OCI-LY7 (cell line): ENCODE results near the gene SLC19A1. TPM values are rescaled to one million over a fixed set of nuclear protein-coding genes. Genes with fewer than 3 reads are reported as not detected.

Experiments
- BruUV-seq: library from RNA; stranded (reverse); fragments of 400-500 nt; replicated peaks from 2 replicates; lab custom pipeline; 2021; lab: Mats Ljungman, UMichigan
- CTCF ChIA-PET: fragments of 300-600 bp; sonication (Branson Sonifier 250); formaldehyde crosslinking; loops from one replicate; lab custom pipeline; 2022; ENCODE audit warnings: antibody characterized with exemption; ENCODE audit not compliant: unreplicated experiment; lab: Charles Lee
- POLR2A ChIA-PET: fragments of 300-600 bp; sonication (Branson Sonifier 250); formaldehyde crosslinking; loops from one replicate; lab custom pipeline; 2022; ENCODE audit warnings: antibody characterized with exemption; lab: Charles Lee
- DNase-seq: peaks from one replicate; pipeline ENCODE4 v3.0.0-alpha.2; 2015; ENCODE audit warnings: low spot score
- H2AFZ ChIP-seq: fragments of 200-600 bp; sonication (generic), shearing (Covaris generic); 2 replicates; pipeline ENCODE4 v1.6.1; 2014; ENCODE audit warnings: mild to moderate bottlenecking, antibody characterized with exemption, low read length, moderate library complexity
- H3K27ac ChIP-seq: fragments of 200-600 bp; sonication (generic); 2 replicates; pipeline ENCODE4 v1.5.1; 2014; ENCODE audit warnings: mixed run types, low read depth, mild to moderate bottlenecking, moderate library complexity, low read length, inconsistent platforms; ENCODE audit not compliant: poor library complexity, severe bottlenecking
- H3K36me3 ChIP-seq: fragments of 200-600 bp; sonication (generic); 2 replicates; pipeline ENCODE4 v1.6.1; 2014; ENCODE audit warnings: mild to moderate bottlenecking, antibody characterized with exemption, low read length, moderate library complexity, mixed read lengths; ENCODE audit not compliant: insufficient read depth
- H3K4me1 ChIP-seq: fragments of 200-600 bp; sonication (generic); 2 replicates; pipeline ENCODE4 v1.5.1; 2014; ENCODE audit warnings: mild to moderate bottlenecking, low read length; ENCODE audit not compliant: insufficient read depth, poor library complexity, severe bottlenecking
- H3K4me2 ChIP-seq: fragments of 200-600 bp; sonication (generic); 2 replicates; pipeline ENCODE4 v1.6.1; 2014; ENCODE audit warnings: mild to moderate bottlenecking, low read length
- H3K4me3 ChIP-seq: fragments of 200-600 bp; sonication (generic); 2 replicates; pipeline ENCODE4 v1.5.1; 2014; ENCODE audit warnings: mild to moderate bottlenecking, low read depth, low read length; ENCODE audit not compliant: poor library complexity, severe bottlenecking
- H3K79me2 ChIP-seq: fragments of 200-600 bp; sonication (generic); 2 replicates; pipeline ENCODE4 v1.6.1; 2016; ENCODE audit warnings: low read depth, mild to moderate bottlenecking, low read length, moderate library complexity, mixed read lengths; ENCODE audit not compliant: insufficient read depth
- H3K9me2 ChIP-seq: fragments of 200-600 bp; sonication (generic); 2 replicates; pipeline ENCODE4 v1.6.1; 2016; ENCODE audit warnings: mild to moderate bottlenecking, low read length, mixed read lengths; ENCODE audit not compliant: insufficient read depth
- H3K9me3 ChIP-seq: fragments of 200-600 bp; sonication (generic); 2 replicates; pipeline ENCODE4 v1.6.1; 2014; ENCODE audit warnings: mild to moderate bottlenecking, mixed run types, low read length, mixed read lengths
- H4K20me1 ChIP-seq: fragments of 200-600 bp; sonication (generic); 2 replicates; pipeline ENCODE4 v1.6.1; 2014; ENCODE audit warnings: mild to moderate bottlenecking, antibody characterized with exemption, low read length, moderate library complexity, mixed read lengths; ENCODE audit not compliant: insufficient read depth
- CTCF ChIP-seq: fragments of 200-600 bp; sonication (generic); conservative IDR thresholded peaks from 2 replicates; pipeline ENCODE4 v1.5.1; 2014; ENCODE audit warnings: mild to moderate bottlenecking, antibody characterized with exemption, low read length, moderate library complexity, mixed read lengths
- EZH2phosphoT487 ChIP-seq: fragments of 200-600 bp; sonication (generic); IDR thresholded peaks from 2 replicates; pipeline ENCODE4 v1.6.1; 2018; ENCODE audit warnings: low read depth, borderline replicate concordance, mild to moderate bottlenecking, mixed run types, antibody characterized with exemption, low read length, moderate library complexity, mixed read lengths
- intact Hi-C: fragments of 100-400 bp; cut with micrococcal nuclease; formaldehyde crosslinking; loops from one replicate; pipeline ENCODE4 v1.10.0; 2022; ENCODE audit not compliant: unreplicated experiment
- total RNA-seq, 2 experiments: library from RNA; depleted of rRNA in 1 of 2; stranded (reverse); fragments of >200 nt in 1 of 2; shearing (Covaris generic) in 1 of 2; gene quantifications; 2 replicates each; pipeline ENCODE4 v1.2.3, GENCODE V29; 2014 to 2022

Gene SLC19A1
- total RNA-seq, 2 experiments from 2014 or later: 17.9 to 41.2 TPM

GRCh38 chr21:45450423-45451090, 91.7 kb downstream of the SLC19A1 start:
- no peaks in the 10 kb centered on the region for H3K36me3 ChIP-seq
- H3K79me2 ChIP-seq: no peaks in the 10 kb centered on the region
- CTCF ChIA-PET: no interaction called here
- H2AFZ ChIP-seq: no peak overlapping the region
- no peaks in the 10 kb centered on the region for H3K9me2 ChIP-seq
- intact Hi-C loops: no loop called here
- no peaks in the 10 kb centered on the region for H4K20me1 ChIP-seq
- H3K9me3 ChIP-seq: peaks cover 15% of the 10 kb centered on the region
- H3K4me3 ChIP-seq: no peak overlapping the region
- no TSS peak for BruUV-seq
- no peak for DNase-seq
- TF ChIP-seq EZH2phosphoT487 (no peak), CTCF (no peak)
- no peak overlapping the region for H3K27ac ChIP-seq
- POLR2A ChIA-PET: no interaction called here
- no peak overlapping the region for H3K4me2 ChIP-seq
- H3K4me1 ChIP-seq: no peaks in the 10 kb centered on the region

- H3K79me2 ChIP-seq: no peaks in the 10 kb centered on the region
- no peak overlapping the region for H2AFZ ChIP-seq
- no peak overlapping the region for H3K4me2 ChIP-seq
- BruUV-seq: no TSS peak
- peaks cover 15% of the 10 kb centered on the region for H3K9me3 ChIP-seq
- no peaks in the 10 kb centered on the region for H3K36me3 ChIP-seq
- intact Hi-C loops: no loop called here
- H3K4me3 ChIP-seq: no peak overlapping the region
- no peak for TF ChIP-seq EZH2phosphoT487
- TF ChIP-seq CTCF: no peak
- no peaks in the 10 kb centered on the region for H3K9me2 ChIP-seq
- DNase-seq: no peak
- ChIA-PET POLR2A (no interaction called here), CTCF (no interaction called here)
- no peaks in the 10 kb centered on the region for H4K20me1 ChIP-seq
- no peaks in the 10 kb centered on the region for H3K4me1 ChIP-seq
- H3K27ac ChIP-seq: no peak overlapping the region
Measured at GRCh38 chr21:45449658-45450422, 92.4 kb downstream of the SLC19A1 start.
